ENCODE data around the gene ACTRT2. TPM values are rescaled to one million over a fixed set of nuclear protein-coding genes. Genes with fewer than 3 reads are reported as not detected.

The ACTRT2 gene
- total RNA-seq, 4 donors from 2014 or later, result not detected

- Histone ChIP-seq H3K27ac (no peak overlapping the region), H3K36me3 (no peaks in the 10 kb centered on the region), H3K9me3 (no peaks in the 10 kb centered on the region), H3K4me3 (no peak overlapping the region), H3K27me3 (peaks cover 62% of the 10 kb centered on the region), H3K4me1 (no peaks in the 10 kb centered on the region)
- DNase-seq (ENCODE audit: low spot score in 2 of 2), result peak in 1 of 2 donors; percentile 69
- 73% methylated on average over 13 of the region's 19 CpGs for WGBS
- TF ChIP-seq CTCF (IDR thresholded peaks at IDR 0.05) (no peak), POLR2AphosphoS5 (IDR thresholded peaks at IDR 0.05) (no peak), POLR2A (IDR thresholded peaks at IDR 0.05) (no peak), EP300 (IDR thresholded peaks at IDR 0.05) (no peak)
Measured at GRCh38 chr1:2981981-2982614, 39.2 kb upstream of the ACTRT2 start.

DNA sequence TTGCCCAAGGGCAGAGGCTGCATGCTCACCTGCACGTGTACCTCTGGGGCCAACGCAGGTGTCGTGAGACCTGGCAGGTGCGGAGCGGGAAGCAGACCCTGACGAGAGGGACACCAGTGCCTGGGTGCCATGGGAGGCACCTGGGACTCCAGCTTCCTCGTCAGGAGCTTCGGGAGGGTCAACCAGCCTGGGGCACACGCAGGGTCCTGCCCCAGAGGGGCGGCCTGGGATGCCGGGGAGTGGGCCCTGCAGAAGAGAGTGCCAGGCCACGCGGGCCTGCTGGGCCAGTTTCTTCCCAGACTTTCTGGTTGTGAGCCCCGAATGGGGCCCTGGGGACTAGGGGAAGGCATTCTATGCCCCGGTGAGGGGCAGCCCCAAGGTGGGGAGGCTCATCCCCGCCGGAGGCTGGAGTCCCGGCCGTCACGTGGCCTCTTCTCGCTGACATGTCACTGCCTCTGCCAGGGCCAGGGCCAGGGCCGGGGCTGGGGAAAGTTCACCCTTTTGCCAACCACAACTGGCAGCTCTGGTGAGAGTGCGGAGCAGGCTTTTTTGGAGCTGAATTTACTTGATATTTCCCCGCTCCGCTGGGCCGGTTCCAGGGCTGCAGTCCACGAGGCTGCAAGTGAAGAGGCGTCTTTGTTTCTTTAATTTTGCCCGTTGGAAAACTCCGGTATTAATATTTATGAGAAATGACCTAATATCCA, 38.5 kb upstream of the ACTRT2 start:
- Histone ChIP-seq H3K36me3 (no peaks in the 10 kb centered on the region), H3K4me1 (no peaks in the 10 kb centered on the region), H3K27me3 (peaks cover 68% of the 10 kb centered on the region), H3K4me3 (no peak overlapping the region), H3K9me3 (no peaks in the 10 kb centered on the region), H3K27ac (no peak overlapping the region)
- WGBS, result 82% methylated on average over 9 of the region's 30 CpGs
- DNase-seq (ENCODE audit: low spot score in 2 of 2), result peak; percentile 46 to 74
- no peak for TF ChIP-seq CTCF (IDR thresholded peaks at IDR 0.05)
- TF ChIP-seq EP300 (IDR thresholded peaks at IDR 0.05), result no peak
- TF ChIP-seq POLR2A (IDR thresholded peaks at IDR 0.05), result no peak
- TF ChIP-seq POLR2AphosphoS5 (IDR thresholded peaks at IDR 0.05), result no peak

DNA sequence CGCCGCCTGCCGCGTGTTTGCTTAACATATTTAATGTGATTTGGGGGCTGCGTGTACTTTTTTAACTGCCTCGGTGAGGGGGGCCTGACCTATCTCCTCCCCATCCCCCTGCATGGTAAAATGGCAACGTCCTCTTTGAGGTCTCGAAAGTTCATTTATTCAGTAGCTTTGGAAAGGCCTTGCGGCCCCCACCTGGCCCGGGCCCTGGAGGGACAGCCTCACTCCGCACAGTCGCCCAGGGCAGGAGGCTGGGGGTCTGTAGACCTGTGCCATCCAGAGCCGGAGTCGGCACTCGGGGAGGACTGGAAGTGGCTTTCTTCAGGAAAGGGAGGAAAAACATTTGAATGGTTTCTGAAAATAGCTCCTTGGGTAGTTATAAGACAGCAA, 38.0 kb upstream of the ACTRT2 start:
- H3K36me3 ChIP-seq, result no peaks in the 10 kb centered on the region
- TF ChIP-seq POLR2AphosphoS5 (IDR thresholded peaks at IDR 0.05) (no peak), CTCF (IDR thresholded peaks at IDR 0.05) (no peak), POLR2A (IDR thresholded peaks at IDR 0.05) (no peak), EP300 (IDR thresholded peaks at IDR 0.05) (no peak)
- H3K27ac ChIP-seq, result no peak overlapping the region
- no peak overlapping the region for H3K4me3 ChIP-seq
- H3K9me3 ChIP-seq, result no peaks in the 10 kb centered on the region
- DNase-seq (ENCODE audit: low spot score in 2 of 2), result peak; percentile 46 to 77
- 86% methylated on average over 15 of the region's 15 CpGs for WGBS
- peaks cover 69% of the 10 kb centered on the region for H3K27me3 ChIP-seq
- H3K4me1 ChIP-seq, result no peaks in the 10 kb centered on the region

DNA sequence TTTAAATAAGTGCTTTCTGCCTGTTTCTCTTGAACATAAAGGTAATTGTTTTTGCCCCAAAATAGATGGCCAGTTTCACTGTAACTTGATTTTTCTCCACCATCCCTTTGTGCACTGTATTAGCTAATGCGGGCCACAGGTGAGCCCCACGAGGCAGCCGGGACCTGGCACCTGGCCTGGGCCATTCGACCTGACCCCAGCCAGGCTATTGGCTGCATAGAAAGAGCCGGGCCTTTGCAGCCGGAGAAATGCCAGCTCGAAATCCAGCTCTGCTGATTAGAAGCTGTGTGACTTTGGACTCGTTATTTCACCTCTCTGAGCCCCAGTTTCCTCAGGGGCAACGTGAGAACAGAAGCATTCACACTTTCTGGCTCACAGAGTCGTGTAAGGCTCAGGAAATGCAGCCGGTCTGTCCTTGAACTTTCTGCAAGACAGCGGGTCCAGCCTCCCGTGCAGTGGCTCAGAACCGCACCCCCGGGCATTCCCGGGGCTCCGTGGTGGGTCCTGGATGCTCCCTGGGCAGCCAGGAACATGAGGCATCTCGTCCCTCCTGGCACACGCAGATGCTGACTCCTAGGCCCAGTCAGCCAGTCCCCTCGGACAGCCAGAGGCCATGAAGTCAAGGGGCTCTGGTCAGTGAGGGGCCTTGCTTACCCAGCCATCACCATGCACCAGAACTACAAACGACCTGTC, 37.4 kb upstream of the ACTRT2 start:
- H3K4me1 ChIP-seq, result no peaks in the 10 kb centered on the region
- 87% methylated on average over 9 of the region's 21 CpGs for WGBS
- peak; percentile 38 to 64 for DNase-seq (ENCODE audit: low spot score in 2 of 2)
- peaks cover 68% of the 10 kb centered on the region for H3K27me3 ChIP-seq
- no peaks in the 10 kb centered on the region for H3K9me3 ChIP-seq
- no peak overlapping the region for H3K27ac ChIP-seq
- H3K4me3 ChIP-seq, result no peak overlapping the region
- TF ChIP-seq POLR2AphosphoS5 (IDR thresholded peaks at IDR 0.05) (no peak), POLR2A (IDR thresholded peaks at IDR 0.05) (no peak), CTCF (IDR thresholded peaks at IDR 0.05) (no peak), EP300 (IDR thresholded peaks at IDR 0.05) (no peak)
- H3K36me3 ChIP-seq, result no peaks in the 10 kb centered on the region

All from suprapubic skin (tissue), 4 donors.